ENCODE data around the gene CD226.

The CD226 gene

GRCh38 chr18:69963196-69963595, 15.5 kb upstream of the CD226 start:
- no peak for TF ChIP-seq SNAI2 (CRISPR knock-in tag; IDR thresholded peaks at IDR 0.05)
- TF ChIP-seq CSRNP3 (CRISPR knock-in tag; IDR thresholded peaks at IDR 0.05), result no peak
- TF ChIP-seq RARB (CRISPR knock-in tag; IDR thresholded peaks at IDR 0.05), result no peak
- TF ChIP-seq PATZ1 (CRISPR knock-in tag; IDR thresholded peaks at IDR 0.05; ENCODE audit: borderline replicate concordance), result no peak
- no peak for TF ChIP-seq POU6F1 (CRISPR knock-in tag; IDR thresholded peaks at IDR 0.05; ENCODE audit: borderline replicate concordance, low read depth)
- no peak for TF ChIP-seq CREB5 (CRISPR knock-in tag; IDR thresholded peaks at IDR 0.05; ENCODE audit: low read depth)
- TF ChIP-seq CSDC2 (CRISPR knock-in tag; IDR thresholded peaks at IDR 0.05), result no peak
- no peak for TF ChIP-seq BACH2 (CRISPR knock-in tag; IDR thresholded peaks at IDR 0.05; ENCODE audit: borderline replicate concordance)
- TF ChIP-seq TOX (CRISPR knock-in tag; IDR thresholded peaks at IDR 0.05; ENCODE audit: borderline replicate concordance), result no peak
- TF ChIP-seq GLIS3 (CRISPR knock-in tag; IDR thresholded peaks at IDR 0.05), result no peak
- TF ChIP-seq ZFP30 (CRISPR knock-in tag; IDR thresholded peaks at IDR 0.05), result no peak
- TF ChIP-seq ARNTL (CRISPR knock-in tag; IDR thresholded peaks at IDR 0.05; ENCODE audit: borderline replicate concordance, low read depth), result no peak
- no peak for TF ChIP-seq ZNF70 (CRISPR knock-in tag; IDR thresholded peaks at IDR 0.05)
- TF ChIP-seq ZNF8 (CRISPR knock-in tag; IDR thresholded peaks at IDR 0.05), result no peak
- TF ChIP-seq OSR1 (CRISPR knock-in tag; IDR thresholded peaks at IDR 0.05), result no peak
- TF ChIP-seq TSHZ2 (CRISPR knock-in tag; IDR thresholded peaks at IDR 0.05), result no peak
- TF ChIP-seq ISL1 (CRISPR knock-in tag; IDR thresholded peaks at IDR 0.05), result no peak
- no peak for TF ChIP-seq ZFP3 (CRISPR knock-in tag; IDR thresholded peaks at IDR 0.05)
- no peak for TF ChIP-seq ESRRG (CRISPR knock-in tag; IDR thresholded peaks at IDR 0.05)
- TF ChIP-seq ZNF565 (CRISPR knock-in tag; conservative IDR thresholded peaks at IDR 0.05; ENCODE audit: low read depth), result no peak

GRCh38 chr18:69961718-69962117, 14.0 kb upstream of the CD226 start:
- TF ChIP-seq ZC3H10 (CRISPR knock-in tag; IDR thresholded peaks at IDR 0.05) (no peak), TSHZ2 (CRISPR knock-in tag; IDR thresholded peaks at IDR 0.05) (no peak), BACH2 (CRISPR knock-in tag; IDR thresholded peaks at IDR 0.05; ENCODE audit: borderline replicate concordance) (no peak), ZNF70 (CRISPR knock-in tag; IDR thresholded peaks at IDR 0.05) (no peak), RARB (CRISPR knock-in tag; IDR thresholded peaks at IDR 0.05) (no peak), ISL1 (CRISPR knock-in tag; IDR thresholded peaks at IDR 0.05) (no peak), CREB5 (CRISPR knock-in tag; IDR thresholded peaks at IDR 0.05; ENCODE audit: low read depth) (no peak), PPARA (CRISPR knock-in tag; IDR thresholded peaks at IDR 0.05; ENCODE audit: borderline replicate concordance) (no peak), ZNF565 (CRISPR knock-in tag; conservative IDR thresholded peaks at IDR 0.05; ENCODE audit: low read depth) (no peak), OSR1 (CRISPR knock-in tag; IDR thresholded peaks at IDR 0.05) (no peak), ZFP3 (CRISPR knock-in tag; IDR thresholded peaks at IDR 0.05) (no peak)
- no peak for ATAC-seq

More at GRCh38 chr18:69963196-69963595, 15.5 kb upstream of the CD226 start:
- no peak for ATAC-seq
